MCF 10A (cell line): ENCODE measurements around the gene TENT5D. TPM values are rescaled to one million over a fixed set of nuclear protein-coding genes. Genes with fewer than 3 reads are reported as not detected.

Source experiments
- BruUV-seq: library from RNA; stranded (reverse); fragments of 400-500 nt; replicated peaks from 2 replicates; lab custom pipeline; 2021; lab: Mats Ljungman, UMichigan
- CTCF ChIA-PET: fragments of 300-600 bp; sonication (Branson Sonifier 250); formaldehyde crosslinking; extraction: SDS; loops from one replicate; lab custom pipeline; 2021; ENCODE audit warnings: antibody characterized with exemption, inconsistent platforms; lab: Yijun Ruan, JAX
- POLR2A ChIA-PET: fragments of 300-600, 350-650 bp; sonication (Branson Sonifier 250); formaldehyde crosslinking; extraction: SDS; loops from one replicate; lab custom pipeline; 2020; ENCODE audit warnings: antibody characterized with exemption, inconsistent platforms; lab: Yijun Ruan, JAX
- DNase-seq: peaks from one replicate; pipeline ENCODE4 v3.0.0-alpha.2; 2018; ENCODE audit not compliant: unreplicated experiment
- H3K27ac Mint-ChIP-seq: one replicate; pipeline ENCODE4 v1.8.0; 2022; ENCODE audit warnings: mild to moderate bottlenecking, low read depth, mixed read lengths; ENCODE audit not compliant: unreplicated experiment
- H3K27me3 Mint-ChIP-seq: one replicate; pipeline ENCODE4 v1.8.0; 2022; ENCODE audit warnings: mixed read lengths; ENCODE audit not compliant: insufficient read depth, unreplicated experiment
- H3K36me3 Mint-ChIP-seq: one replicate; pipeline ENCODE4 v1.8.0; 2022; ENCODE audit warnings: mild to moderate bottlenecking, moderate library complexity, mixed read lengths; ENCODE audit not compliant: insufficient read depth, unreplicated experiment
- H3K4me1 Mint-ChIP-seq: one replicate; pipeline ENCODE4 v1.8.0; 2022; ENCODE audit warnings: mixed read lengths; ENCODE audit not compliant: insufficient read depth, unreplicated experiment
- H3K4me3 Mint-ChIP-seq: one replicate; pipeline ENCODE4 v1.8.0; 2022; ENCODE audit warnings: mild to moderate bottlenecking, moderate library complexity, mixed read lengths; ENCODE audit not compliant: unreplicated experiment
- H3K9me3 Mint-ChIP-seq: one replicate; pipeline ENCODE4 v1.8.0; 2022; ENCODE audit warnings: mixed read lengths; ENCODE audit not compliant: unreplicated experiment
- intact Hi-C: fragments of 100-400 bp; cut with micrococcal nuclease; formaldehyde crosslinking; loops from 2 replicates; pipeline ENCODE4 v1.14.1; 2022
- total RNA-seq: library from RNA; stranded (reverse); gene quantifications from 2 replicates; pipeline ENCODE4 v1.2.3, GENCODE V29; 2022
- TF ChIP-seq, protein P1 (sequence below): fragments of 200-600 bp; IDR thresholded peaks from one replicate; pipeline ENCODE4 v1.8.0; 2022; ENCODE audit warnings: antibody characterized with exemption, mild to moderate bottlenecking; ENCODE audit not compliant: unreplicated experiment

The TENT5D gene
- total RNA-seq, 1 experiment from 2014 or later: not detected

DNA sequence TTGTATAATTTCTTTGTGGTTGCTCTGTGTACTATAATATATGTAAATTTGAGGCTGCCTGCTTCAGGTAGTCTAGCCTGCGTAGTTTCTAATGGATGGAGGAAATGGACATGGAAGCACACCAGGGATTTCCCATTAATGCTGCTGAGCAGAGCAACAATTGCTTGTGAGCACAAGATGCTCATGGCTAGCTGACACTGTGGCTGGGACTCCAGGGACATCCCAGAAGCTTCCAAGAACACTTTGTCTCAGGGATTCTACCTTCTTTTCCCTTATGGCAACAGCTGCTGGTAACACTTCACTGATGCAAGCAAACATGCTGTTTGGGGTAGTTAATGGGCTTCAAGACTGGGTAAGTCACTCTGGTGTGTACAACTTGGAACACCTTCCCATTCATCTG is 66.1 kb downstream of the TENT5D start:
- CTCF ChIA-PET: no interaction called here
- POLR2A ChIA-PET: no interaction called here
- no peak for DNase-seq
- no peak overlapping the region for H3K4me3 Mint-ChIP-seq
- TF ChIP-seq, protein P1, sequence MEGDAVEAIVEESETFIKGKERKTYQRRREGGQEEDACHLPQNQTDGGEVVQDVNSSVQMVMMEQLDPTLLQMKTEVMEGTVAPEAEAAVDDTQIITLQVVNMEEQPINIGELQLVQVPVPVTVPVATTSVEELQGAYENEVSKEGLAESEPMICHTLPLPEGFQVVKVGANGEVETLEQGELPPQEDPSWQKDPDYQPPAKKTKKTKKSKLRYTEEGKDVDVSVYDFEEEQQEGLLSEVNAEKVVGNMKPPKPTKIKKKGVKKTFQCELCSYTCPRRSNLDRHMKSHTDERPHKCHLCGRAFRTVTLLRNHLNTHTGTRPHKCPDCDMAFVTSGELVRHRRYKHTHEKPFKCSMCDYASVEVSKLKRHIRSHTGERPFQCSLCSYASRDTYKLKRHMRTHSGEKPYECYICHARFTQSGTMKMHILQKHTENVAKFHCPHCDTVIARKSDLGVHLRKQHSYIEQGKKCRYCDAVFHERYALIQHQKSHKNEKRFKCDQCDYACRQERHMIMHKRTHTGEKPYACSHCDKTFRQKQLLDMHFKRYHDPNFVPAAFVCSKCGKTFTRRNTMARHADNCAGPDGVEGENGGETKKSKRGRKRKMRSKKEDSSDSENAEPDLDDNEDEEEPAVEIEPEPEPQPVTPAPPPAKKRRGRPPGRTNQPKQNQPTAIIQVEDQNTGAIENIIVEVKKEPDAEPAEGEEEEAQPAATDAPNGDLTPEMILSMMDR: no peak
- H3K4me1 Mint-ChIP-seq: no peaks in the 10 kb centered on the region
- no peaks in the 10 kb centered on the region for H3K27me3 Mint-ChIP-seq
- H3K27ac Mint-ChIP-seq: no peak overlapping the region
- H3K36me3 Mint-ChIP-seq: no peaks in the 10 kb centered on the region
- intact Hi-C loops: no loop called here
- H3K9me3 Mint-ChIP-seq: peaks cover 11% of the 10 kb centered on the region
- no TSS peak for BruUV-seq

DNA sequence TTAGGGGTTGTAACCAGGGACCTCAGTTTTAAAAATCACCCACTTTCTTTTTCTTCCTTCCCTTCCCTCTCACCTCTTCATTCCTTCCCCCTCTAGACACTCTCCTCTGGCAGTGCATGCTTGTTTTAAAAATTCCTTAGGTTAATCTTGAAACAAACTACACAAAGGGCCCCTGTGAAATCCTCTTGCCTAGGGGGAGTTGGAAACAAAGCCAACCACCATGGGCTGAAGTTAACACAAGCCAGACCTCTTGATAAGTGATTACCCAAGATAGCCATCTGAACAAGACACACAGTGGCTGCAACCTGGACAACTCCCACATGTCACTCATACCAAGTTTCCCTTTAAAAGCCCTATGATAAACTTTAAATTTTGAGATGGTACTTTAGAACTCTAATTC is 68.9 kb downstream of the TENT5D start:
- no peaks in the 10 kb centered on the region for H3K4me1 Mint-ChIP-seq
- ChIA-PET POLR2A (no interaction called here), CTCF (no interaction called here)
- H3K9me3 Mint-ChIP-seq: peaks cover 11% of the 10 kb centered on the region
- H3K4me3 Mint-ChIP-seq: no peak overlapping the region
- DNase-seq: no peak
- TF ChIP-seq, protein P1: no peak
- H3K27ac Mint-ChIP-seq: no peak overlapping the region
- intact Hi-C loops: no loop called here
- no TSS peak for BruUV-seq
- H3K36me3 Mint-ChIP-seq: no peaks in the 10 kb centered on the region
- H3K27me3 Mint-ChIP-seq: no peaks in the 10 kb centered on the region
